K562 (cell line): ENCODE data around the gene PLPP7. TPM values are rescaled to one million over a fixed set of nuclear protein-coding genes. Genes with fewer than 3 reads are reported as not detected.

Experiments used
- BCL6 ChIP-seq: fragments of 250-450 bp; sonication (Bioruptor Pico); IDR thresholded peaks from 2 replicates; pipeline ENCODE4 v1.4.0; 2020
- CREB1 ChIP-seq, 2 experiments: sonication (generic) in 1 of 2; formaldehyde crosslinking in 1 of 2; IDR thresholded peaks; 2 replicates each; pipeline versions ENCODE4 v1.6.1 to v1.8.0; 2012 to 2022; ENCODE audit warnings: inconsistent platforms in 1 of 2, mild to moderate bottlenecking in 1 of 2, missing genetic modification reagents in 1 of 2, moderate library complexity in 1 of 2
- ELF4 ChIP-seq: fragments of 450-650 bp; formaldehyde crosslinking; IDR thresholded peaks from 2 replicates; pipeline ENCODE4 v1.4.0; 2022; ENCODE audit warnings: missing genetic modification characterization
- HDAC2 ChIP-seq: fragments of 450-650 bp; IDR thresholded peaks from 2 replicates; pipeline ENCODE4 v1.6.1; 2016; ENCODE audit warnings: mild to moderate bottlenecking
- KLF10 ChIP-seq: fragments of 250-450 bp; sonication (Bioruptor Pico); IDR thresholded peaks from 2 replicates; pipeline ENCODE4 v1.6.1; 2021; ENCODE audit warnings: matching md5 sums
- MYBL2 ChIP-seq, 2 experiments: fragments of 450-650 bp in 1 of 2; sonication (generic) in 1 of 2; formaldehyde crosslinking in 1 of 2; IDR thresholded peaks; 2 replicates each; pipeline versions ENCODE4 v1.6.1 to v1.8.1; 2017 to 2022; ENCODE audit warnings: borderline replicate concordance in 1 of 2, inconsistent platforms in 1 of 2, low read depth in 1 of 2, mild to moderate bottlenecking in 1 of 2, missing genetic modification reagents in 1 of 2, moderate library complexity in 1 of 2
- SMARCA4 ChIP-seq: fragments of 450-650 bp; IDR thresholded peaks from 2 replicates; pipeline ENCODE4 v1.6.1; 2016
- TAL1 ChIP-seq: fragments of 450-650 bp; IDR thresholded peaks from 2 replicates; pipeline ENCODE4 v1.6.1; 2016; ENCODE audit warnings: mild to moderate bottlenecking
- TCF3 ChIP-seq: sonication (generic); formaldehyde crosslinking; IDR thresholded peaks from 2 replicates; pipeline ENCODE4 v1.4.0; 2020; ENCODE audit warnings: mild to moderate bottlenecking, missing genetic modification reagents
- TSC22D4 ChIP-seq: fragments of 450-650 bp; IDR thresholded peaks from 2 replicates; pipeline ENCODE4 v1.6.1; 2016; ENCODE audit warnings: missing genetic modification characterization, missing biosample characterization, control low read depth
- ZBTB17 ChIP-seq: fragments of 450-650 bp; formaldehyde crosslinking; IDR thresholded peaks from 2 replicates; pipeline ENCODE4 v1.4.0; 2020; ENCODE audit warnings: mild to moderate bottlenecking
- ZNF311 ChIP-seq: fragments of 250-450 bp; sonication (Bioruptor Pico); IDR thresholded peaks from 2 replicates; pipeline ENCODE4 v1.4.0; 2020; ENCODE audit warnings: mild to moderate bottlenecking, moderate library complexity
- ZNF436 ChIP-seq: fragments of 250-450, 450-650 bp; sonication (Bioruptor Pico); formaldehyde crosslinking; IDR thresholded peaks from 2 replicates; pipeline ENCODE4 v1.7.0; 2020; ENCODE audit warnings: mild to moderate bottlenecking
- ZNF695 ChIP-seq: fragments of 450-650 bp; formaldehyde crosslinking; IDR thresholded peaks from 2 replicates; pipeline ENCODE4 v1.4.0; 2020; ENCODE audit warnings: mild to moderate bottlenecking, moderate library complexity
- polyA plus RNA-seq, 8 experiments: library from polyadenylated mRNA; depleted of rRNA in 4 of 8; stranded (reverse) in 5 of 8; unstranded in 3 of 8; fragments of >200 nt; fragmentation: Nextera tagmentation in 2 of 8; fragmentation: Illumina TruSeq in 1 of 8; extraction: Ambion mirVana in 2 of 8; extraction: Trizol in 1 of 8; gene quantifications; 2 replicates each; pipeline versions ENCODE4 v1.2.1 to v1.2.3, GENCODE V29; 2011 to 2014; ENCODE audit warnings: inconsistent platforms in 1 of 8, missing spikeins in 1 of 8
- total RNA-seq, 7 experiments: library from RNA; depleted of rRNA in 6 of 7; stranded (reverse); fragments of >200 nt in 6 of 7; fragmentation: Illumina TruSeq in 2 of 7; extraction: Trizol in 2 of 7; gene quantifications; 2 replicates each; pipeline versions ENCODE4 v1.2.1 to v1.2.3, GENCODE V29; 2011 to 2021; ENCODE audit warnings: low replicate concordance in 1 of 7
- TF ChIP-seq, protein P1 (sequence below): fragments of 450-650 bp; IDR thresholded peaks from 2 replicates; pipeline ENCODE4 v1.6.1; 2017; ENCODE audit warnings: antibody characterized with exemption
- TF ChIP-seq, protein P2 (sequence below): fragments of 150-350 bp; IDR thresholded peaks from 2 replicates; pipeline ENCODE4 v1.6.1; 2014; ENCODE audit warnings: low read depth, mild to moderate bottlenecking, low read length, borderline replicate concordance
- TF ChIP-seq, protein P3 (sequence below): fragments of 450-650 bp; IDR thresholded peaks from 2 replicates; pipeline ENCODE4 v1.6.1; 2016; ENCODE audit warnings: antibody characterized with exemption
- TF ChIP-seq, protein P4 (sequence below), 2 experiments: fragments of 450-650 bp; conservative IDR thresholded peaks; 2 replicates each; pipeline ENCODE4 v1.6.1; 2017; ENCODE audit warnings: mild to moderate bottlenecking in 2 of 2, moderate library complexity in 2 of 2

The PLPP7 gene
- total and polyA plus RNA-seq, 9 of the 15 experiments (the other 6 are each of a cell fraction or from before 2014, with no cell fraction given): 0.09 to 0.93 (median 0.18) TPM; not detected in 4

DNA sequence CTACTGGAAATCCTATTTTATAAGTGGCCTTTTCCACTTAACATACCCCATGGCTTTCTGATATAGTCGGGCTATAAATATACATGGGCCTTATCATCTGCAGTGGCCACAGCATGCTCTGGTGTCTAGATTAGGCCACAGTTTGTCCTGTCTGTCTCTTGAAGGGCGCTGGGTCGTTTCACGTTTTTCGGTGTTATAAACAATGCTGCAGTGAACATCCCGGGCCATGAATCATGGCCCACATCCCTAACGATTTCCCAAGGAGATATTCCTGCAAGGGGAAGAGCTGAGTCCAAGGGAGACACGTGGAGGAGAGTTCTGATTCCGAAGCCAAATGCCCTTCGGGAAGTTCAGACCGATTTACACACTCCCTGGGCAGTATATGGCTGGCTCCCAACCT, 8.4 kb downstream of the PLPP7 start (continued):
- TF ChIP-seq, protein P1, sequence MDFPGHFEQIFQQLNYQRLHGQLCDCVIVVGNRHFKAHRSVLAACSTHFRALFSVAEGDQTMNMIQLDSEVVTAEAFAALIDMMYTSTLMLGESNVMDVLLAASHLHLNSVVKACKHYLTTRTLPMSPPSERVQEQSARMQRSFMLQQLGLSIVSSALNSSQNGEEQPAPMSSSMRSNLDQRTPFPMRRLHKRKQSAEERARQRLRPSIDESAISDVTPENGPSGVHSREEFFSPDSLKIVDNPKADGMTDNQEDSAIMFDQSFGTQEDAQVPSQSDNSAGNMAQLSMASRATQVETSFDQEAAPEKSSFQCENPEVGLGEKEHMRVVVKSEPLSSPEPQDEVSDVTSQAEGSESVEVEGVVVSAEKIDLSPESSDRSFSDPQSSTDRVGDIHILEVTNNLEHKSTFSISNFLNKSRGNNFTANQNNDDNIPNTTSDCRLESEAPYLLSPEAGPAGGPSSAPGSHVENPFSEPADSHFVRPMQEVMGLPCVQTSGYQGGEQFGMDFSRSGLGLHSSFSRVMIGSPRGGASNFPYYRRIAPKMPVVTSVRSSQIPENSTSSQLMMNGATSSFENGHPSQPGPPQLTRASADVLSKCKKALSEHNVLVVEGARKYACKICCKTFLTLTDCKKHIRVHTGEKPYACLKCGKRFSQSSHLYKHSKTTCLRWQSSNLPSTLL: no peak
- no peak for TF ChIP-seq ZNF436 (CRISPR knock-in tag)
- no peak for TF ChIP-seq KLF10 (CRISPR knock-in tag)
- TF ChIP-seq ELF4 (CRISPR knock-in tag): no peak
- TF ChIP-seq TAL1: peak; percentile 62; the same call in 1 of the 2 replicates
- no peak for TF ChIP-seq ZBTB17 (CRISPR knock-in tag)
- no peak for TF ChIP-seq TSC22D4
- no peak for TF ChIP-seq BCL6 (CRISPR knock-in tag)
- TF ChIP-seq, protein P2, sequence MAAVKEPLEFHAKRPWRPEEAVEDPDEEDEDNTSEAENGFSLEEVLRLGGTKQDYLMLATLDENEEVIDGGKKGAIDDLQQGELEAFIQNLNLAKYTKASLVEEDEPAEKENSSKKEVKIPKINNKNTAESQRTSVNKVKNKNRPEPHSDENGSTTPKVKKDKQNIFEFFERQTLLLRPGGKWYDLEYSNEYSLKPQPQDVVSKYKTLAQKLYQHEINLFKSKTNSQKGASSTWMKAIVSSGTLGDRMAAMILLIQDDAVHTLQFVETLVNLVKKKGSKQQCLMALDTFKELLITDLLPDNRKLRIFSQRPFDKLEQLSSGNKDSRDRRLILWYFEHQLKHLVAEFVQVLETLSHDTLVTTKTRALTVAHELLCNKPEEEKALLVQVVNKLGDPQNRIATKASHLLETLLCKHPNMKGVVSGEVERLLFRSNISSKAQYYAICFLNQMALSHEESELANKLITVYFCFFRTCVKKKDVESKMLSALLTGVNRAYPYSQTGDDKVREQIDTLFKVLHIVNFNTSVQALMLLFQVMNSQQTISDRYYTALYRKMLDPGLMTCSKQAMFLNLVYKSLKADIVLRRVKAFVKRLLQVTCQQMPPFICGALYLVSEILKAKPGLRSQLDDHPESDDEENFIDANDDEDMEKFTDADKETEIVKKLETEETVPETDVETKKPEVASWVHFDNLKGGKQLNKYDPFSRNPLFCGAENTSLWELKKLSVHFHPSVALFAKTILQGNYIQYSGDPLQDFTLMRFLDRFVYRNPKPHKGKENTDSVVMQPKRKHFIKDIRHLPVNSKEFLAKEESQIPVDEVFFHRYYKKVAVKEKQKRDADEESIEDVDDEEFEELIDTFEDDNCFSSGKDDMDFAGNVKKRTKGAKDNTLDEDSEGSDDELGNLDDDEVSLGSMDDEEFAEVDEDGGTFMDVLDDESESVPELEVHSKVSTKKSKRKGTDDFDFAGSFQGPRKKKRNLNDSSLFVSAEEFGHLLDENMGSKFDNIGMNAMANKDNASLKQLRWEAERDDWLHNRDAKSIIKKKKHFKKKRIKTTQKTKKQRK: no peak
- no peak for TF ChIP-seq ZNF311
- no peak for TF ChIP-seq CREB1 (IDR thresholded peaks at IDR 0.05)
- TF ChIP-seq CREB1 (CRISPR knock-in tag; IDR thresholded peaks at IDR 0.05): no peak
- peak; percentile 73 for TF ChIP-seq TCF3 (CRISPR knock-in tag)
- TF ChIP-seq, protein P3, sequence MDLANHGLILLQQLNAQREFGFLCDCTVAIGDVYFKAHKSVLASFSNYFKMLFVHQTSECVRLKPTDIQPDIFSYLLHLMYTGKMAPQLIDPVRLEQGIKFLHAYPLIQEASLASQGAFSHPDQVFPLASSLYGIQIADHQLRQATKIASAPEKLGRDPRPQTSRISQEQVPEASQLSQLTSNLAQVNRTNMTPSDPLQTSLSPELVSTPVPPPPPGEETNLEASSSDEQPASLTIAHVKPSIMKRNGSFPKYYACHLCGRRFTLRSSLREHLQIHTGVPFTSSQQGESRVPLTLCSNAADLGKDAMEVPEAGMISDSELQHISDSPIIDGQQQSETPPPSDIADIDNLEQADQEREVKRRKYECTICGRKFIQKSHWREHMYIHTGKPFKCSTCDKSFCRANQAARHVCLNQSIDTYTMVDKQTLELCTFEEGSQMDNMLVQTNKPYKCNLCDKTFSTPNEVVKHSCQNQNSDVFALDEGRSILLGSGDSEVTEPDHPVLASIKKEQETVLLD: no peak
- TF ChIP-seq MYBL2 (IDR thresholded peaks at IDR 0.05; ENCODE audit: low read depth): no peak
- no peak for TF ChIP-seq MYBL2 (CRISPR knock-in tag; IDR thresholded peaks at IDR 0.05; ENCODE audit: borderline replicate concordance)
- no peak for TF ChIP-seq HDAC2
- TF ChIP-seq SMARCA4: no peak
- no peak for TF ChIP-seq ZNF695 (CRISPR knock-in tag)
- TF ChIP-seq, protein P4, sequence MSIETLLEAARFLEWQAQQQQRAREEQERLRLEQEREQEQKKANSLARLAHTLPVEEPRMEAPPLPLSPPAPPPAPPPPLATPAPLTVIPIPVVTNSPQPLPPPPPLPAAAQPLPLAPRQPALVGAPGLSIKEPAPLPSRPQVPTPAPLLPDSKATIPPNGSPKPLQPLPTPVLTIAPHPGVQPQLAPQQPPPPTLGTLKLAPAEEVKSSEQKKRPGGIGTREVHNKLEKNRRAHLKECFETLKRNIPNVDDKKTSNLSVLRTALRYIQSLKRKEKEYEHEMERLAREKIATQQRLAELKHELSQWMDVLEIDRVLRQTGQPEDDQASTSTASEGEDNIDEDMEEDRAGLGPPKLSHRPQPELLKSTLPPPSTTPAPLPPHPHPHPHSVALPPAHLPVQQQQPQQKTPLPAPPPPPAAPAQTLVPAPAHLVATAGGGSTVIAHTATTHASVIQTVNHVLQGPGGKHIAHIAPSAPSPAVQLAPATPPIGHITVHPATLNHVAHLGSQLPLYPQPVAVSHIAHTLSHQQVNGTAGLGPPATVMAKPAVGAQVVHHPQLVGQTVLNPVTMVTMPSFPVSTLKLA (conservative IDR thresholded peaks at IDR 0.05): 0 out of 4 replicates have a peak, but pooled peaks of 1 of the 2 experiments have one; percentile 15
